A549 (cell line): ENCODE data around the gene MAPRE3. TPM values are rescaled to one million over a fixed set of nuclear protein-coding genes. Genes with fewer than 3 reads are reported as not detected.

Experiments
- ATAC-seq, 2 experiments: fragments of 200-7000 bp in 1 of 2; fragments of >200 bp in 1 of 2; cut with Nextera tagmentation in 1 of 2; cut with Tn5 transposase in 1 of 2; 3 replicates each; pipeline versions ENCODE4 v1.8.0 to v1.9.1; 2018 to 2020; ENCODE audit warnings: mild to moderate bottlenecking in 1 of 2, moderate library complexity in 1 of 2
- CTCF ChIA-PET: fragments of 300-600 bp; sonication (Branson Sonifier 250); formaldehyde crosslinking; extraction: SDS; loops from one replicate; lab custom pipeline; 2021; ENCODE audit warnings: antibody characterized with exemption, inconsistent platforms; lab: Yijun Ruan, JAX
- POLR2A ChIA-PET: fragments of 350-600 bp; formaldehyde crosslinking; extraction: SDS; loops from one replicate; lab custom pipeline; 2021; ENCODE audit warnings: antibody characterized with exemption, inconsistent platforms; lab: Yijun Ruan, JAX
- DNase-seq, 2 experiments: peaks; one replicate each; pipeline versions ENCODE4 v3.0.0 to v3.0.0-alpha.2; 2011 to 2016; ENCODE audit warnings: low read depth in 1 of 2, low spot score in 1 of 2
- FAIRE-seq: peaks from 2 replicates; lab custom pipeline; 2011; peaks lifted over from hg19 to GRCh38; lab: Jason Lieb, UNC
- H3K27ac ChIP-seq, 2 experiments: fragments of >200 bp; sonication (Bioruptor Twin); formaldehyde crosslinking; 3 replicates each; pipeline ENCODE4 v1.5.1; 2016 to 2017
- H3K4me1 ChIP-seq: fragments of >200 bp; sonication (Bioruptor Twin); formaldehyde crosslinking; 3 replicates; pipeline ENCODE4 v1.6.1; 2016
- H3K4me2 ChIP-seq: fragments of >200 bp; sonication (Bioruptor Twin); formaldehyde crosslinking; 3 replicates; pipeline ENCODE4 v1.6.1; 2016
- H3K4me3 ChIP-seq: fragments of >200 bp; sonication (Bioruptor Twin); formaldehyde crosslinking; 3 replicates; pipeline ENCODE4 v1.5.1; 2016
- H3K9me3 ChIP-seq: fragments of >200 bp; sonication (Bioruptor Twin); formaldehyde crosslinking; 3 replicates; pipeline ENCODE4 v1.6.1; 2016
- BHLHE40 ChIP-seq: IDR thresholded peaks from 2 replicates; pipeline ENCODE4 v1.6.1; 2012; ENCODE audit warnings: low read depth, low read length, inconsistent platforms
- EHMT2 ChIP-seq: fragments of 200-600 bp; sonication (generic); IDR thresholded peaks from 2 replicates; pipeline ENCODE4 v1.6.1; 2016; ENCODE audit warnings: antibody characterized with exemption, low read depth, mild to moderate bottlenecking, moderate library complexity
- ESRRA ChIP-seq: fragments of 150-350 bp; IDR thresholded peaks from 2 replicates; pipeline ENCODE4 v1.6.1; 2014; ENCODE audit warnings: mild to moderate bottlenecking, low read length, borderline replicate concordance
- HDAC2 ChIP-seq: fragments of 200-600 bp; sonication (generic); IDR thresholded peaks from 2 replicates; pipeline ENCODE4 v1.6.1; 2016
- JUN ChIP-seq, 2 experiments: fragments of >200 bp; sonication (Bioruptor Twin); formaldehyde crosslinking; IDR thresholded peaks; 2 replicates in 1 of 2; 3 replicates in 1 of 2; pipeline ENCODE4 v1.6.1; 2016 to 2017
- JUNB ChIP-seq: fragments of >200 bp; sonication (Bioruptor Twin); formaldehyde crosslinking; IDR thresholded peaks from 2 replicates; pipeline ENCODE4 v1.6.1; 2016
- KDM5A ChIP-seq: fragments of 200-600 bp; sonication (generic); IDR thresholded peaks from 2 replicates; pipeline ENCODE4 v1.6.1; 2016; ENCODE audit warnings: antibody characterized with exemption, mild to moderate bottlenecking
- MYC ChIP-seq: IDR thresholded peaks from 2 replicates; pipeline ENCODE4 v1.6.1; 2012; ENCODE audit warnings: mild to moderate bottlenecking, inconsistent platforms, low read length, improper control_type of control experiment, borderline replicate concordance
- NPAS2 ChIP-seq: fragments of 250-450 bp; sonication (Bioruptor Pico); IDR thresholded peaks from 2 replicates; pipeline ENCODE4 v1.8.0; 2022; ENCODE audit warnings: mild to moderate bottlenecking, moderate library complexity, borderline replicate concordance
- PHF8 ChIP-seq: fragments of 200-600 bp; sonication (generic); IDR thresholded peaks from 2 replicates; pipeline ENCODE4 v1.6.1; 2016; ENCODE audit warnings: low read depth, mild to moderate bottlenecking, antibody characterized with exemption, moderate library complexity, borderline replicate concordance
- POLR2A ChIP-seq: IDR thresholded peaks from 2 replicates; pipeline ENCODE4 v1.6.1; 2012; ENCODE audit warnings: mild to moderate bottlenecking, low read length
- POLR2AphosphoS2 ChIP-seq: conservative IDR thresholded peaks from 2 replicates; pipeline ENCODE4 v1.6.1; 2012; ENCODE audit warnings: low read length, improper control_type of control experiment, inconsistent platforms
- WGBS: methylation state at CpG from one replicate; pipeline ENCODE4 v1.1.6; 2017; ENCODE audit errors: missing lambda C conversion rate; 5-methylcytosine and 5-hydroxymethylcytosine counted together
- polyA plus RNA-seq, 4 experiments: library from polyadenylated mRNA; depleted of rRNA in 3 of 4; stranded (reverse); fragments of >200 nt; fragmentation: RNase III in 1 of 4; extraction: RNeasy Plus Mini Kit Qiagen cat#74134 plus additional on column Dnase treatment in 1 of 4; gene quantifications; 2 replicates in 3 of 4; 3 replicates in 1 of 4; pipeline ENCODE4 v1.2.3, GENCODE V29; 2011 to 2017
- TF ChIP-seq, protein P1 (sequence below): fragments of >200 bp; sonication (Bioruptor Twin); formaldehyde crosslinking; IDR thresholded peaks from 3 replicates; pipeline ENCODE4 v1.6.1; 2016
- TF ChIP-seq, protein P2 (sequence below): IDR thresholded peaks from 2 replicates; pipeline ENCODE4 v1.6.1; 2012
- TF ChIP-seq, protein P3 (sequence below): fragments of 200-600 bp; sonication (generic); IDR thresholded peaks from 2 replicates; pipeline ENCODE4 v1.6.1; 2016; ENCODE audit warnings: antibody characterized with exemption, mild to moderate bottlenecking, moderate library complexity
- TF ChIP-seq, protein P4 (sequence below): IDR thresholded peaks from 2 replicates; pipeline ENCODE4 v1.6.1; 2012; ENCODE audit warnings: low read depth, borderline replicate concordance

The MAPRE3 gene
- polyA plus RNA-seq, 2 of the 4 experiments (the other 2 are of a cell fraction), result 12.1 to 21.5 TPM

DNA sequence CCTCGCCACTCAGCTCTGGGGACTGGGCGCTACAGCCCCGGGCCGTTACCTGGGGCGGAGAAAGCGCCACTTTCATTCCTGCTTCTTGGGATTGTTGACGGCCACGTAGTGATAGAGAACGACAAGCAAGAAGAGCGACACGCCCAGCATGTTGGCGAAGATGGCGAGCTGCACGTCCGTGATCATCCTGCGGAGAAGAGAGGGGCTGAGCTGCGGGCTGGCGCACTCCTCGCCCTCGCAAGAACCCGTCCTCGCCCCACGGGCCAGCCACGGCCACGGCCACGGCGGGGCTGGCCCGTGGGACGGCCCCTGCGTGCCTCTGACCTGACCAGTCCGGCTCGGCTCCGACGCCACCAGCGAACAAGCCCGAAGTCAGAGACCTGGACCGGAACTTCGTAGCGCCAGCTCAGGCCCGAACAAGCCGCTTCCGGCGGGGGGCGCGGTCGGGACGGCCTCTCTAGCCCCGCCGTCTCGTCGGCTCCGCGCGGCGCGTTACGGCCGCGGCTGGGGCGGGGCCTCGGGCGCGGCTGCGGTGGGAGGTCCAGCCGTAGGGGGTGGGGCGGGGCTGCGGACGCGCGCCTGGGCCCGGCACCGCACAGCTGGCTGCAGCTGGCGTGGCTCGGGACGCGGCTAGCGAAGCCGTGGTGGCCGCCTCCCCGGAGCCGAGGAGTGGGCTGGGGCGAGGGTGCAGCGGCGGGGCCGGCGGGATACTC, 101.0 kb downstream of the MAPRE3 start, which contains the start of gene OST4:
Gene OST4 (minus strand): TSS at position 378 of the 713 bp plus-strand sequence.
- FAIRE-seq, result no peak
- ChIA-PET CTCF (interaction anchor here (0.6 to 18.7 kb wide), 7 partner anchors 13 to 252 kb away, joined by 3 to 253 read pairs (median 4); partner anchors contain the start of genes AGBL5, EMILIN1, KHK and MPV17), POLR2A (interaction anchor here (0.6 to 2.0 kb wide), 12 partner anchors 9 to 222 kb away, joined by 3 to 37 read pairs (median 4); partner anchors contain the start of genes AGBL5, KHK and PREB)
- TF ChIP-seq POLR2A (peak; percentile 67), MYC (0 out of 2 replicates have a peak, but pooled peaks have one; percentile 26), JUN (IDR thresholded peaks at IDR 0.05) (peak; percentile 85 to 97; a peak in 4 of 5 replicates), HDAC2 (no peak), KDM5A (peak; percentile 66), PHF8 (peak; percentile 89; the same call in 1 of the 2 replicates), EHMT2 (no peak)
- TF ChIP-seq, protein P1, sequence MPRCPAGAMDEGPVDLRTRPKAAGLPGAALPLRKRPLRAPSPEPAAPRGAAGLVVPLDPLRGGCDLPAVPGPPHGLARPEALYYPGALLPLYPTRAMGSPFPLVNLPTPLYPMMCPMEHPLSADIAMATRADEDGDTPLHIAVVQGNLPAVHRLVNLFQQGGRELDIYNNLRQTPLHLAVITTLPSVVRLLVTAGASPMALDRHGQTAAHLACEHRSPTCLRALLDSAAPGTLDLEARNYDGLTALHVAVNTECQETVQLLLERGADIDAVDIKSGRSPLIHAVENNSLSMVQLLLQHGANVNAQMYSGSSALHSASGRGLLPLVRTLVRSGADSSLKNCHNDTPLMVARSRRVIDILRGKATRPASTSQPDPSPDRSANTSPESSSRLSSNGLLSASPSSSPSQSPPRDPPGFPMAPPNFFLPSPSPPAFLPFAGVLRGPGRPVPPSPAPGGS, result peak; percentile 98
- TF ChIP-seq, protein P2, sequence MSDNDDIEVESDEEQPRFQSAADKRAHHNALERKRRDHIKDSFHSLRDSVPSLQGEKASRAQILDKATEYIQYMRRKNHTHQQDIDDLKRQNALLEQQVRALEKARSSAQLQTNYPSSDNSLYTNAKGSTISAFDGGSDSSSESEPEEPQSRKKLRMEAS, result peak; percentile 87
- Histone ChIP-seq H3K4me3 (peak within 1 kb of the TSS; percentile 92), H3K4me2 (peak within 1 kb of the TSS; percentile 94), H3K27ac (peak within 1 kb of the TSS; percentile 88 to 93), H3K4me1 (peaks cover 19% of the 10 kb centered on the region), H3K9me3 (no peaks in the 10 kb centered on the region)
- peak; percentile 93 to 97 for DNase-seq
- ATAC-seq, result peak; percentile 90 to 96
- WGBS, result under 1% methylated on average over 38 of the region's 86 CpGs

DNA sequence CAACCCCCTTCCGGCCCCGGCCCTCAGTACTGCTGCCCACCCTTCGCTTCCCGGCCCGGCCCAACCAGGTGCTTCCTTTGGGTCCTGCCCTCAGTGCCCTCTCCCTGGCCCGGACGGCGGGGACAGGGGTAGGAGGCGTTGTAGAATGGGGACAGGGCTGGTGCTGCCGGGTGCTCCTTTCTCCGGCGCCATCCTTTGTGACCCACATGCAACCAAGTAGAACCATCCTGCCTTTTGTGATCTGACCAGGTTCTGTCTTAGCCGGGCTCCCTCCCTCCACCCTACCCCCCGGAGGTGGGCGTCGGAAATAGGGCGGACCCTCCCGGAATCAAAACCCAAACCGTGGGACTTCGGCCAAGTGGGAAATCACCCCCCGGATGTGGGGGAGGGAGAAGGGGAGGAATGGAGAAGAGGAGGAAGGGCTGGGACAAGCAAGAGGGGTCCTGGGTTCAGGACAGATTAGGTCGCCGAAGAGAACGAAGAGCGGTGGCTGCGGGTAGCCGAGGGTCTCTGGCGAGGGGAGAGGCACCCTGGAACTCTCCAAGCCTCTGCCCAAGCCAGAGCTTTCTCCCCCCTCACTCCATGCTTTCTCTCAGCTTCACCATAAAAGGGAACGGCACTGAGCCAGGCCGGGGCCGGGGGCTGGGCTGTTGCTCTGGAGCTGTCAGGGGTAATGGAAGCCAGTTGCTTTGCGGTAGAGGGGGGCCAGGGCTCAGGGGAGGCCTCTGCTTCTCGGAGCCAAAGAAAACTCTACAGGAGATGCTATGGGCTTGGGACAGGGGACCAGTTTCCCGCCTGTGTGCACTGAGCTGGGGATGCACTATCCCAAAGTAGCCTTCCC, 101.8 kb downstream of the MAPRE3 start:
- 36% methylated on average over 31 of the region's 34 CpGs for WGBS
- 0 out of 5 replicates have a peak, but pooled peaks of 1 of the 2 experiments have one; percentile 13 for TF ChIP-seq JUN (IDR thresholded peaks at IDR 0.05)
- TF ChIP-seq, protein P3, sequence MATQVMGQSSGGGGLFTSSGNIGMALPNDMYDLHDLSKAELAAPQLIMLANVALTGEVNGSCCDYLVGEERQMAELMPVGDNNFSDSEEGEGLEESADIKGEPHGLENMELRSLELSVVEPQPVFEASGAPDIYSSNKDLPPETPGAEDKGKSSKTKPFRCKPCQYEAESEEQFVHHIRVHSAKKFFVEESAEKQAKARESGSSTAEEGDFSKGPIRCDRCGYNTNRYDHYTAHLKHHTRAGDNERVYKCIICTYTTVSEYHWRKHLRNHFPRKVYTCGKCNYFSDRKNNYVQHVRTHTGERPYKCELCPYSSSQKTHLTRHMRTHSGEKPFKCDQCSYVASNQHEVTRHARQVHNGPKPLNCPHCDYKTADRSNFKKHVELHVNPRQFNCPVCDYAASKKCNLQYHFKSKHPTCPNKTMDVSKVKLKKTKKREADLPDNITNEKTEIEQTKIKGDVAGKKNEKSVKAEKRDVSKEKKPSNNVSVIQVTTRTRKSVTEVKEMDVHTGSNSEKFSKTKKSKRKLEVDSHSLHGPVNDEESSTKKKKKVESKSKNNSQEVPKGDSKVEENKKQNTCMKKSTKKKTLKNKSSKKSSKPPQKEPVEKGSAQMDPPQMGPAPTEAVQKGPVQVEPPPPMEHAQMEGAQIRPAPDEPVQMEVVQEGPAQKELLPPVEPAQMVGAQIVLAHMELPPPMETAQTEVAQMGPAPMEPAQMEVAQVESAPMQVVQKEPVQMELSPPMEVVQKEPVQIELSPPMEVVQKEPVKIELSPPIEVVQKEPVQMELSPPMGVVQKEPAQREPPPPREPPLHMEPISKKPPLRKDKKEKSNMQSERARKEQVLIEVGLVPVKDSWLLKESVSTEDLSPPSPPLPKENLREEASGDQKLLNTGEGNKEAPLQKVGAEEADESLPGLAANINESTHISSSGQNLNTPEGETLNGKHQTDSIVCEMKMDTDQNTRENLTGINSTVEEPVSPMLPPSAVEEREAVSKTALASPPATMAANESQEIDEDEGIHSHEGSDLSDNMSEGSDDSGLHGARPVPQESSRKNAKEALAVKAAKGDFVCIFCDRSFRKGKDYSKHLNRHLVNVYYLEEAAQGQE, result no peak
- Histone ChIP-seq H3K27ac (peak overlapping the region; percentile 88 to 93), H3K4me1 (peaks cover 19% of the 10 kb centered on the region), H3K9me3 (no peaks in the 10 kb centered on the region), H3K4me3 (peak overlapping the region; percentile 92), H3K4me2 (peak overlapping the region; percentile 94)
- DNase-seq (no peak), ATAC-seq (peak; percentile 60 to 70; a peak in 5 of 6 replicates), FAIRE-seq (no peak)
- POLR2A ChIA-PET, result interaction anchor here (0.6 to 2.0 kb wide), 13 partner anchors 9 to 221 kb away, joined by 3 to 37 read pairs (median 4); partner anchors contain the start of genes AGBL5, KHK and PREB
- CTCF ChIA-PET, result interaction anchor here (0.6 to 18.7 kb wide), 10 partner anchors 12 to 251 kb away, joined by 3 to 253 read pairs (median 4); partner anchors contain the start of genes AGBL5, EMILIN1, KHK and MPV17

DNA sequence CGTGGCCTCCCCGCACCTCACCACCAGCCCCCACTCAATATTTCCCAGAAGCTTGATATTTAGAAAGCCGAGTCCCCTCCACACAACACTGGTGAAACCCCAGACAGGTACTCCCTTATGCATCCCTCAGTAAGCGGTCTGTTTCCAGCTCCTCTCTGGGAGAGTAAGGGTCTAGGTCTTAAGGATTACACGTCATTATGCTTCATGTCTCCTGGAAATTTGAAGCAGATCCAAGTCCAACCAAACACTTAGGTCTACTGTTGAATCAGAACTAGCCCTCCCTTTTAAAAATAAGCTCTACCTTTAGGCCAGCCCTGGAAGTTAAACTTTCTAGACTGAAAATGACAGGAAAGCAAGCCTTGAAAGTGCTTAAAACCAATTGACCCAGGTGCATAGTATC, 102.5 kb downstream of the MAPRE3 start:
- Histone ChIP-seq H3K4me2 (no peak overlapping the region; the same call in 2 of the 3 replicates), H3K27ac (peak overlapping the region in 1 of 2 experiments; percentile 93; a peak in 2 of 6 replicates), H3K4me1 (peaks cover 19% of the 10 kb centered on the region), H3K9me3 (no peaks in the 10 kb centered on the region), H3K4me3 (no peak overlapping the region)
- TF ChIP-seq, protein P2, result no peak
- no peak for TF ChIP-seq JUNB
- TF ChIP-seq KDM5A, result no peak
- TF ChIP-seq NPAS2 (CRISPR knock-in tag), result no peak
- TF ChIP-seq, protein P1, result no peak
- no peak for TF ChIP-seq POLR2AphosphoS2
- TF ChIP-seq JUN (IDR thresholded peaks at IDR 0.05), result no peak
- no peak for TF ChIP-seq ESRRA
- TF ChIP-seq, protein P4, sequence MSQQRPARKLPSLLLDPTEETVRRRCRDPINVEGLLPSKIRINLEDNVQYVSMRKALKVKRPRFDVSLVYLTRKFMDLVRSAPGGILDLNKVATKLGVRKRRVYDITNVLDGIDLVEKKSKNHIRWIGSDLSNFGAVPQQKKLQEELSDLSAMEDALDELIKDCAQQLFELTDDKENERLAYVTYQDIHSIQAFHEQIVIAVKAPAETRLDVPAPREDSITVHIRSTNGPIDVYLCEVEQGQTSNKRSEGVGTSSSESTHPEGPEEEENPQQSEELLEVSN, result no peak
- TF ChIP-seq BHLHE40, result no peak
- 93% methylated on average over 5 of the region's 5 CpGs for WGBS
- ATAC-seq (no peak), FAIRE-seq (no peak), DNase-seq (no peak)
- CTCF ChIA-PET, result interaction anchor here (0.6 to 18.7 kb wide), 9 partner anchors 11 to 250 kb away, joined by 3 to 253 read pairs (median 3); partner anchors contain the start of genes AGBL5, EMILIN1, KHK and MPV17
- POLR2A ChIA-PET, result interaction anchor here (1.1 kb wide), 1 partner anchor 8 kb away, joined by 7 read pairs; no protein-coding TSS in a partner anchor
